Jurkat, Clone E6-1 (cell line): ENCODE measurements around the gene ARL17A.
"Not testable (repeated sequence)": the region's sequence is repeated elsewhere in the genome, so short reads cannot be mapped to it uniquely, and the experiment has no call there.

ENCODE experiments used
- DNase-seq: peaks from one replicate; pipeline ENCODE4 v3.0.0-alpha.2; 2011; ENCODE audit warnings: low read depth, low spot score
- H3K4me3 ChIP-seq: 2 replicates; pipeline ENCODE4 v1.5.1; 2011; ENCODE audit warnings: mild to moderate bottlenecking, low read length, control low read depth, moderate library complexity

The ARL17A gene

GRCh38 chr17:46566284-46566683 lies 13.2 kb downstream of the ARL17A start:
- DNase-seq, H3K4me3 ChIP-seq: not testable (repeated sequence)

GRCh38 chr17:46560048-46560447 lies 19.4 kb downstream of the ARL17A start:
- H3K4me3 ChIP-seq, DNase-seq: not testable (repeated sequence)

GRCh38 chr17:46559155-46559554 lies 20.3 kb downstream of the ARL17A start:
- not testable (repeated sequence) for DNase-seq, H3K4me3 ChIP-seq

GRCh38 chr17:46548607-46549006 lies 30.9 kb downstream of the ARL17A start:
- peak; percentile 39 for DNase-seq
- H3K4me3 ChIP-seq = not testable (repeated sequence)

GRCh38 chr17:46534716-46535115 lies 44.8 kb downstream of the ARL17A start:
- not testable (repeated sequence) for DNase-seq, H3K4me3 ChIP-seq

- DNase-seq, H3K4me3 ChIP-seq: not testable (repeated sequence)
These were observed 67.3 kb downstream of the ARL17A start, which contains the start of gene LRRC37A2 for GRCh38 chr17:46512168-46512567. LRRC37A2 (plus strand) TSS chr17:46512468; CDS start chr17:46512713, 245 bp downstream.

- not testable (repeated sequence) for DNase-seq, H3K4me3 ChIP-seq
These were observed 73.6 kb downstream of the ARL17A start for GRCh38 chr17:46505896-46506295.

- H3K4me3 ChIP-seq, DNase-seq: not testable (repeated sequence)
These were observed 79.9 kb downstream of the ARL17A start for GRCh38 chr17:46499437-46500139.

GRCh38 chr17:46492021-46492420 lies 87.5 kb downstream of the ARL17A start:
- not testable (repeated sequence) for DNase-seq, H3K4me3 ChIP-seq

- H3K4me3 ChIP-seq, DNase-seq: not testable (repeated sequence)
These were observed 98.2 kb downstream of the ARL17A start for GRCh38 chr17:46481310-46481709.

- DNase-seq = not testable (repeated sequence)
These were observed 100.7 kb downstream of the ARL17A start for GRCh38 chr17:46478823-46479222.

GRCh38 chr17:46475583-46475982 lies 103.9 kb downstream of the ARL17A start:
- DNase-seq, H3K4me3 ChIP-seq: not testable (repeated sequence)

More at GRCh38 chr17:46478823-46479222, 100.7 kb downstream of the ARL17A start:
- not testable (repeated sequence) for H3K4me3 ChIP-seq

- DNase-seq, H3K4me3 ChIP-seq: not testable (repeated sequence)
These were observed 105.0 kb downstream of the ARL17A start for GRCh38 chr17:46474489-46474888.

- not testable (repeated sequence) for H3K4me3 ChIP-seq
These were observed 111.9 kb downstream of the ARL17A start for GRCh38 chr17:46467618-46468017.

More at GRCh38 chr17:46467618-46468017, 111.9 kb downstream of the ARL17A start:
- not testable (repeated sequence) for DNase-seq
